ENCODE data around the gene ZNF331.

GRCh38 chr19:53571339-53571738 lies 33.4 kb downstream of the ZNF331 start:
- TF ChIP-seq CTCF (IDR thresholded peaks at IDR 0.05) (no peak), POLR2AphosphoS5 (IDR thresholded peaks at IDR 0.05) (no peak), POLR2A (IDR thresholded peaks at IDR 0.05) (no peak)

All from sigmoid colon (tissue), 4 donors.